ENCODE measurements around the gene PLET1.

Gene PLET1

GRCh38 chr11:112278803-112279202 is 18.1 kb upstream of the PLET1 start:
- H2AFZ ChIP-seq (ENCODE audit: low read length) = no peak overlapping the region
- H3K27ac ChIP-seq (ENCODE audit: low read depth, low read length, poor library complexity, severe bottlenecking) = no peak overlapping the region
- no peaks in the 10 kb centered on the region for H3K9me2 ChIP-seq (ENCODE audit: low read depth, low read length)
- no peak overlapping the region for H3K4me2 ChIP-seq (ENCODE audit: low read length)
- H3K27me3 ChIP-seq (ENCODE audit: insufficient read depth, low read length) = no peaks in the 10 kb centered on the region
- peaks cover 5% of the 10 kb centered on the region for H3K4me1 ChIP-seq (ENCODE audit: insufficient read depth, low read length, severe bottlenecking)
- no peak overlapping the region for H3K4me3 ChIP-seq (ENCODE audit: low read depth, low read length, poor library complexity, severe bottlenecking)
- no peaks in the 10 kb centered on the region for H3K79me2 ChIP-seq (ENCODE audit: insufficient read depth, low read length)
- TF ChIP-seq CTCF (IDR thresholded peaks at IDR 0.05; ENCODE audit: low read length) = no peak
- no peak for TF ChIP-seq EZH2 (IDR thresholded peaks at IDR 0.05; ENCODE audit: borderline replicate concordance, low read length)
- H3K36me3 ChIP-seq (ENCODE audit: insufficient read depth, low read length) = no peaks in the 10 kb centered on the region
- no peaks in the 10 kb centered on the region for H4K20me1 ChIP-seq (ENCODE audit: insufficient read depth, low read length)
- no peaks in the 10 kb centered on the region for H3F3A ChIP-seq (ENCODE audit: insufficient read depth, low read length)
- no peak overlapping the region for H3K9ac ChIP-seq (ENCODE audit: low read length)
- no peaks in the 10 kb centered on the region for H3K9me3 ChIP-seq (ENCODE audit: low read length)

- H3K4me2 ChIP-seq (ENCODE audit: low read length) = no peak overlapping the region
- H3K9me2 ChIP-seq (ENCODE audit: low read depth, low read length) = no peaks in the 10 kb centered on the region
- H3K9ac ChIP-seq (ENCODE audit: low read length) = no peak overlapping the region
- peaks cover 5% of the 10 kb centered on the region for H3K4me1 ChIP-seq (ENCODE audit: insufficient read depth, low read length, severe bottlenecking)
- H3K27me3 ChIP-seq (ENCODE audit: insufficient read depth, low read length) = no peaks in the 10 kb centered on the region
- TF ChIP-seq CTCF (IDR thresholded peaks at IDR 0.05; ENCODE audit: low read length) (no peak), EZH2 (IDR thresholded peaks at IDR 0.05; ENCODE audit: borderline replicate concordance, low read length) (no peak)
- H3K4me3 ChIP-seq (ENCODE audit: low read depth, low read length, poor library complexity, severe bottlenecking) = no peak overlapping the region
- no peaks in the 10 kb centered on the region for H3K9me3 ChIP-seq (ENCODE audit: low read length)
- H4K20me1 ChIP-seq (ENCODE audit: insufficient read depth, low read length) = no peaks in the 10 kb centered on the region
- H3K79me2 ChIP-seq (ENCODE audit: insufficient read depth, low read length) = no peaks in the 10 kb centered on the region
- no peak overlapping the region for H3K27ac ChIP-seq (ENCODE audit: low read depth, low read length, poor library complexity, severe bottlenecking)
- H3K36me3 ChIP-seq (ENCODE audit: insufficient read depth, low read length) = no peaks in the 10 kb centered on the region
- H3F3A ChIP-seq (ENCODE audit: insufficient read depth, low read length) = no peaks in the 10 kb centered on the region
- no peak overlapping the region for H2AFZ ChIP-seq (ENCODE audit: low read length)
These were observed 17.3 kb upstream of the PLET1 start for GRCh38 chr11:112277941-112278340.

- H3K4me1 ChIP-seq (ENCODE audit: insufficient read depth, low read length, severe bottlenecking) = peaks cover 5% of the 10 kb centered on the region
- H3K27ac ChIP-seq (ENCODE audit: low read depth, low read length, poor library complexity, severe bottlenecking) = no peak overlapping the region
- no peaks in the 10 kb centered on the region for H3K9me3 ChIP-seq (ENCODE audit: low read length)
- no peaks in the 10 kb centered on the region for H3F3A ChIP-seq (ENCODE audit: insufficient read depth, low read length)
- no peaks in the 10 kb centered on the region for H3K36me3 ChIP-seq (ENCODE audit: insufficient read depth, low read length)
- no peak overlapping the region for H2AFZ ChIP-seq (ENCODE audit: low read length)
- H3K27me3 ChIP-seq (ENCODE audit: insufficient read depth, low read length) = no peaks in the 10 kb centered on the region
- H3K4me3 ChIP-seq (ENCODE audit: low read depth, low read length, poor library complexity, severe bottlenecking) = no peak overlapping the region
- TF ChIP-seq EZH2 (IDR thresholded peaks at IDR 0.05; ENCODE audit: borderline replicate concordance, low read length) = no peak
- no peak for TF ChIP-seq CTCF (IDR thresholded peaks at IDR 0.05; ENCODE audit: low read length)
- no peaks in the 10 kb centered on the region for H3K79me2 ChIP-seq (ENCODE audit: insufficient read depth, low read length)
- no peaks in the 10 kb centered on the region for H3K9me2 ChIP-seq (ENCODE audit: low read depth, low read length)
- H3K9ac ChIP-seq (ENCODE audit: low read length) = no peak overlapping the region
- H4K20me1 ChIP-seq (ENCODE audit: insufficient read depth, low read length) = no peaks in the 10 kb centered on the region
- H3K4me2 ChIP-seq (ENCODE audit: low read length) = no peak overlapping the region
These were observed 16.4 kb upstream of the PLET1 start for GRCh38 chr11:112277029-112277428.
